Keratinocyte (primary cell): ENCODE results near the gene PSMA1. TPM values are rescaled to one million over a fixed set of nuclear protein-coding genes. Genes with fewer than 3 reads are reported as not detected.

Experiments
- DNase-seq: peaks from one replicate; pipeline ENCODE4 v3.0.0-alpha.2; 2011; ENCODE audit warnings: low read depth, missing footprints, low spot score
- FAIRE-seq: peaks from 2 replicates; lab custom pipeline; 2011; peaks lifted over from hg19 to GRCh38; lab: Jason Lieb, UNC
- H2AFZ ChIP-seq: 2 replicates; pipeline ENCODE4 v1.6.0; 2012; ENCODE audit warnings: low read length, control low read depth, inconsistent platforms; ENCODE audit not compliant: control insufficient read depth
- H3K27ac ChIP-seq: 2 replicates; pipeline ENCODE4 v1.5.1; 2011; ENCODE audit warnings: low read length; ENCODE audit not compliant: control insufficient read depth, insufficient read depth
- H3K27me3 ChIP-seq: 3 replicates; pipeline ENCODE4 v1.6.0; 2011; ENCODE audit warnings: low read length; ENCODE audit not compliant: control insufficient read depth, insufficient read depth; ENCODE audit errors: extremely low read depth
- H3K36me3 ChIP-seq, 2 experiments: 2 replicates in 1 of 2; 3 replicates in 1 of 2; pipeline ENCODE4 v1.5.1; 2011; ENCODE audit warnings: low read length in 2 of 2, mild to moderate bottlenecking in 1 of 2; ENCODE audit not compliant: control insufficient read depth in 2 of 2, insufficient read depth in 2 of 2; ENCODE audit errors: extremely low read depth in 1 of 2
- H3K4me1 ChIP-seq: 3 replicates; pipeline ENCODE4 v1.5.1; 2011; ENCODE audit warnings: low read length; ENCODE audit not compliant: control insufficient read depth, insufficient read depth; ENCODE audit errors: extremely low read depth
- H3K4me2 ChIP-seq: 3 replicates; pipeline ENCODE4 v1.6.0; 2011; ENCODE audit warnings: low read depth, low read length; ENCODE audit not compliant: control insufficient read depth, insufficient read depth; ENCODE audit errors: extremely low read depth
- H3K4me3 ChIP-seq, 3 experiments: fragments of 200-600 bp in 1 of 3; sonication (generic) in 1 of 3; 2 replicates in 2 of 3; 3 replicates in 1 of 3; pipeline ENCODE4 v1.5.1; 2011 to 2016; ENCODE audit warnings: low read length in 3 of 3, mild to moderate bottlenecking in 3 of 3, control low read depth in 2 of 3, inconsistent platforms in 1 of 3, low read depth in 1 of 3, mixed read lengths in 1 of 3, mixed run types in 1 of 3, moderate library complexity in 1 of 3; ENCODE audit not compliant: control insufficient read depth in 2 of 3, insufficient read depth in 2 of 3; ENCODE audit errors: extremely low read depth in 1 of 3
- H3K79me2 ChIP-seq: 2 replicates; pipeline ENCODE4 v1.6.0; 2012; ENCODE audit warnings: low read length; ENCODE audit not compliant: control insufficient read depth, insufficient read depth
- H3K9ac ChIP-seq: 3 replicates; pipeline ENCODE4 v1.6.0; 2011; ENCODE audit warnings: low read length; ENCODE audit not compliant: control insufficient read depth, insufficient read depth; ENCODE audit errors: extremely low read depth
- H3K9me1 ChIP-seq: 3 replicates; pipeline ENCODE4 v1.6.0; 2011; ENCODE audit warnings: low read length; ENCODE audit not compliant: control insufficient read depth, insufficient read depth; ENCODE audit errors: extremely low read depth
- H3K9me3 ChIP-seq: 2 replicates; pipeline ENCODE4 v1.5.1; 2012; ENCODE audit warnings: low read depth, low read length; ENCODE audit not compliant: control insufficient read depth
- H4K20me1 ChIP-seq: 3 replicates; pipeline ENCODE4 v1.6.0; 2011; ENCODE audit warnings: low read length; ENCODE audit not compliant: control insufficient read depth, insufficient read depth; ENCODE audit errors: extremely low read depth
- EZH2 ChIP-seq: IDR thresholded peaks from one replicate; pipeline ENCODE4 v1.6.1; 2012; ENCODE audit warnings: inconsistent platforms, mild to moderate bottlenecking, low read length, moderate library complexity
- dilution Hi-C: fragments of 300-500 bp; cut with MboI; formaldehyde crosslinking; loops from one replicate; pipeline ENCODE4 v1.7.0; 2020; ENCODE audit warnings: low sequenced_read_pairs; ENCODE audit not compliant: extremely low pct_ligation_motif_present
- polyA plus RNA-seq, 5 experiments: library from polyadenylated mRNA; depleted of rRNA in 3 of 5; stranded (reverse) in 3 of 5; stranded (forward) in 1 of 5; unstranded in 1 of 5; fragments of >200 nt; gene quantifications; 1 replicate in 1 of 5; 2 replicates in 3 of 5; 3 replicates in 1 of 5; pipeline versions ENCODE4 v1.2.1 to v1.2.3, GENCODE V29; 2011 to 2012; ENCODE audit warnings: missing spikeins in 2 of 5, low read depth in 1 of 5, low replicate concordance in 1 of 5
- TF ChIP-seq, protein P1 (sequence below), 3 experiments: IDR thresholded peaks in 1 of 3; conservative IDR thresholded peaks in 1 of 3; optimal IDR thresholded peaks in 1 of 3; 2 replicates in 2 of 3; 3 replicates in 1 of 3; pipeline versions ENCODE3 to v1.5.1; 2011; ENCODE audit warnings: low read length in 3 of 3, mild to moderate bottlenecking in 3 of 3, moderate library complexity in 2 of 3, control low read depth in 1 of 3, inconsistent platforms in 1 of 3; ENCODE audit not compliant: insufficient read depth in 2 of 3; ENCODE audit errors: extremely low read depth in 1 of 3

Gene PSMA1
- polyA plus RNA-seq, 1 donor (not counting 4 experiments of a cell fraction or from before 2014, with no cell fraction given), result 293 TPM

DNA sequence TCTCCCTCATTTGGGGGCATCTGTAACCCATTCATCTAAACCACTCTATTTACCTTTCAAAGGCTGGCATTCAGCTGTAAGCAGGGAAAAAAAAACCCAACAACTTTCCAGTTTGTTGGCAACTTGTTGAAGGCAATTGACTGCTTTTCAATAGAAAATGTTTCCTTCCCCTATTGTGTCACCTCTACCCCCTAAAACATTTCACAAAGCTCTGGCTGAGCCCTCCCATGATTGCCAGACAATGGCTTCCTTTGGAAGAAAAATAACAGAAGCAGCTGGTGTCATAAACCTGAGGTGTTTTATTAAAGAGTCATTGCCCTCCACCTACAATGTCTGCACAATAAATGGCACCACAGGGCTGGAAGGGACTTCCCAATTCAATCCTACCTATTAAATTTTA is 22.1 kb upstream of the PSMA1 start:
- H3K4me3 ChIP-seq, result no peak overlapping the region
- no peaks in the 10 kb centered on the region for H3K9me1 ChIP-seq
- no peak overlapping the region for H3K9ac ChIP-seq
- H3K36me3 ChIP-seq, result no peaks in the 10 kb centered on the region
- H3K27me3 ChIP-seq, result no peaks in the 10 kb centered on the region
- no peak overlapping the region for H3K27ac ChIP-seq
- no peak overlapping the region for H2AFZ ChIP-seq
- no peaks in the 10 kb centered on the region for H3K4me1 ChIP-seq
- FAIRE-seq (no peak), DNase-seq (no peak)
- no peaks in the 10 kb centered on the region for H3K9me3 ChIP-seq
- H4K20me1 ChIP-seq, result no peaks in the 10 kb centered on the region
- H3K4me2 ChIP-seq, result no peak overlapping the region
- dilution Hi-C loops, result no loop called here
- TF ChIP-seq EZH2, result no peak
- TF ChIP-seq, protein P1, sequence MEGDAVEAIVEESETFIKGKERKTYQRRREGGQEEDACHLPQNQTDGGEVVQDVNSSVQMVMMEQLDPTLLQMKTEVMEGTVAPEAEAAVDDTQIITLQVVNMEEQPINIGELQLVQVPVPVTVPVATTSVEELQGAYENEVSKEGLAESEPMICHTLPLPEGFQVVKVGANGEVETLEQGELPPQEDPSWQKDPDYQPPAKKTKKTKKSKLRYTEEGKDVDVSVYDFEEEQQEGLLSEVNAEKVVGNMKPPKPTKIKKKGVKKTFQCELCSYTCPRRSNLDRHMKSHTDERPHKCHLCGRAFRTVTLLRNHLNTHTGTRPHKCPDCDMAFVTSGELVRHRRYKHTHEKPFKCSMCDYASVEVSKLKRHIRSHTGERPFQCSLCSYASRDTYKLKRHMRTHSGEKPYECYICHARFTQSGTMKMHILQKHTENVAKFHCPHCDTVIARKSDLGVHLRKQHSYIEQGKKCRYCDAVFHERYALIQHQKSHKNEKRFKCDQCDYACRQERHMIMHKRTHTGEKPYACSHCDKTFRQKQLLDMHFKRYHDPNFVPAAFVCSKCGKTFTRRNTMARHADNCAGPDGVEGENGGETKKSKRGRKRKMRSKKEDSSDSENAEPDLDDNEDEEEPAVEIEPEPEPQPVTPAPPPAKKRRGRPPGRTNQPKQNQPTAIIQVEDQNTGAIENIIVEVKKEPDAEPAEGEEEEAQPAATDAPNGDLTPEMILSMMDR (optimal IDR thresholded peaks at IDR 0.05 in 1 of 3, IDR thresholded peaks at IDR 0.05 in 1 of 3, conservative IDR thresholded peaks at IDR 0.05 in 1 of 3; ENCODE audit: extremely low read depth in 1 of 3, insufficient read depth in 2 of 3, low read length in 3 of 3), result no peak
- H3K79me2 ChIP-seq, result no peaks in the 10 kb centered on the region

DNA sequence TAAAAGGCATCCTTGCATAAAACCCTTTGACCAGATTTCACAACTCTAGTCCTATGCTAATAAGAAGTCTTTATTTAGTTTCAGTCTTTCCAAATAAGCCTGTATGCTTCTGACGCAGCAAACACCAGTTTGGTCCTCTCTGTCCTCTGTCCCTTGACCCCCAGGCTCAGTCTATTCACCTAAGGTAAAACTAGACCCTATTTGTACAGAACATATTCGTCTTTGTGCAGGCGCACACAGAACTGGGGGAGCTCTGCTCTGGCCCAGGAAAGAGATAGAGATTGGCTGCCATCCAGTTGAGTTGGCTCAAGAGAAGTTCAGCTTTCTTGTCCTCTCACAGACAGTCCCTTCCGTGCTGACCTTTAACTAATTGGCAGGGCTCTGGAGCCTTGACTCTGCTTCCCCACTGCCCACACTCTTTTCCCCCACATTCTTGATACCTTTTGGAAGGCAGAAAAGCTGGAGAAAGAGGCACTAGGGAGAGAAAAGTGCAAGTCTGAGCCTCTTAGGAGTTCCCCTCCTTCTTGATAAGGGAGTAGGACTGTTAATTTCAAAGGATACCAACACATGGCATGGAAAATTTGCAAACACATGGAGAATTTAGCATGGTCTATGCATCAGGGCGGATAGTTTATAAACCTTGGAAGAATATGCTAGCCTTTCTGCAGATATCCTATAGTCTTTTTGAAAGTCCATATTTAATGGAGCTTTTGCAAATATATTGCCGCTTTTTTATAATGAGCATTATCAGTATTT is 21.2 kb upstream of the PSMA1 start:
- no peaks in the 10 kb centered on the region for H3K9me3 ChIP-seq
- no peaks in the 10 kb centered on the region for H3K4me1 ChIP-seq
- TF ChIP-seq, protein P1 (optimal IDR thresholded peaks at IDR 0.05 in 1 of 3, IDR thresholded peaks at IDR 0.05 in 1 of 3, conservative IDR thresholded peaks at IDR 0.05 in 1 of 3; ENCODE audit: extremely low read depth in 1 of 3, insufficient read depth in 2 of 3, low read length in 3 of 3), result no peak
- H3K79me2 ChIP-seq, result no peaks in the 10 kb centered on the region
- H3K9me1 ChIP-seq, result no peaks in the 10 kb centered on the region
- H4K20me1 ChIP-seq, result no peaks in the 10 kb centered on the region
- no peaks in the 10 kb centered on the region for H3K27me3 ChIP-seq
- dilution Hi-C loops, result no loop called here
- no peak overlapping the region for H3K9ac ChIP-seq
- FAIRE-seq, result no peak
- no peak overlapping the region for H2AFZ ChIP-seq
- no peak overlapping the region for H3K27ac ChIP-seq
- no peak for DNase-seq
- no peak overlapping the region for H3K4me3 ChIP-seq
- H3K4me2 ChIP-seq, result no peak overlapping the region
- H3K36me3 ChIP-seq, result no peaks in the 10 kb centered on the region
